H9 (cell line): ENCODE results near the gene PARL. TPM values are rescaled to one million over a fixed set of nuclear protein-coding genes. Genes with fewer than 3 reads are reported as not detected.

Experiments used
- DNase-seq: peaks from one replicate; pipeline ENCODE4 v3.0.0-alpha.2; 2017
- H2AFZ ChIP-seq: one replicate; pipeline ENCODE4 v1.6.1; 2013; ENCODE audit warnings: mild to moderate bottlenecking, low read length, control low read depth, moderate library complexity
- H2AK5ac ChIP-seq: 2 replicates; pipeline ENCODE4 v1.6.1; 2013; ENCODE audit warnings: low read length, control low read depth, mixed read lengths; ENCODE audit not compliant: insufficient read length
- H2BK120ac ChIP-seq: one replicate; pipeline ENCODE4 v1.6.1; 2013; ENCODE audit warnings: low read depth, mild to moderate bottlenecking, low read length, control low read depth, inconsistent platforms; ENCODE audit not compliant: poor library complexity, severe bottlenecking
- H2BK12ac ChIP-seq: 2 replicates; pipeline ENCODE4 v1.6.1; 2013; ENCODE audit warnings: low read length, control low read depth, mixed read lengths, low read depth; ENCODE audit not compliant: insufficient read length
- H2BK15ac ChIP-seq: 2 replicates; pipeline ENCODE4 v1.6.1; 2013; ENCODE audit warnings: low read depth, low read length, control low read depth
- H2BK20ac ChIP-seq: one replicate; pipeline ENCODE4 v1.6.1; 2013; ENCODE audit warnings: low read depth, mild to moderate bottlenecking, low read length, control low read depth, inconsistent platforms; ENCODE audit not compliant: poor library complexity, severe bottlenecking
- H2BK5ac ChIP-seq: 2 replicates; pipeline ENCODE4 v1.6.1; 2013; ENCODE audit warnings: low read length, control low read depth, mixed read lengths; ENCODE audit not compliant: insufficient read length
- H3K14ac ChIP-seq: 2 replicates; pipeline ENCODE4 v1.6.1; 2013; ENCODE audit warnings: low read length, control low read depth; ENCODE audit not compliant: insufficient read depth
- H3K18ac ChIP-seq: 2 replicates; pipeline ENCODE4 v1.6.1; 2013; ENCODE audit warnings: low read depth, mild to moderate bottlenecking, mixed read lengths, low read length, control low read depth; ENCODE audit not compliant: insufficient read length
- H3K23ac ChIP-seq: 2 replicates; pipeline ENCODE4 v1.6.1; 2013; ENCODE audit warnings: low read length, control low read depth, mixed read lengths, low read depth; ENCODE audit not compliant: insufficient read length
- H3K23me2 ChIP-seq: 2 replicates; pipeline ENCODE4 v1.6.1; 2013; ENCODE audit warnings: low read depth, mild to moderate bottlenecking, mixed read lengths, low read length, control low read depth; ENCODE audit not compliant: insufficient read length, poor library complexity, severe bottlenecking
- H3K27ac ChIP-seq: 2 replicates; pipeline ENCODE4 v1.5.1; 2013; ENCODE audit warnings: low read length, control low read depth, mixed read lengths, low read depth; ENCODE audit not compliant: insufficient read length
- H3K27me3 ChIP-seq: 2 replicates; pipeline ENCODE4 v1.6.1; 2013; ENCODE audit warnings: low read length, control low read depth, inconsistent platforms; ENCODE audit not compliant: insufficient read depth
- H3K4ac ChIP-seq: 2 replicates; pipeline ENCODE4 v1.6.1; 2013; ENCODE audit warnings: low read depth, mild to moderate bottlenecking, control low read depth, inconsistent platforms, low read length, moderate library complexity
- H3K4me1 ChIP-seq: 2 replicates; pipeline ENCODE4 v1.6.1; 2013; ENCODE audit warnings: low read length, control low read depth, inconsistent platforms; ENCODE audit not compliant: insufficient read depth
- H3K4me2 ChIP-seq: 2 replicates; pipeline ENCODE4 v1.6.1; 2013; ENCODE audit warnings: low read length, control low read depth, mixed read lengths; ENCODE audit not compliant: insufficient read length, insufficient read depth
- H3K56ac ChIP-seq: 2 replicates; pipeline ENCODE4 v1.6.1; 2013; ENCODE audit warnings: low read depth, mild to moderate bottlenecking, mixed read lengths, low read length, control low read depth; ENCODE audit not compliant: insufficient read length
- H3K79me1 ChIP-seq: 2 replicates; pipeline ENCODE4 v1.6.1; 2013; ENCODE audit warnings: low read depth, mild to moderate bottlenecking, moderate library complexity, low read length, control low read depth, inconsistent platforms; ENCODE audit not compliant: insufficient read depth, poor library complexity, severe bottlenecking
- H3K79me2 ChIP-seq: 2 replicates; pipeline ENCODE4 v1.6.1; 2013; ENCODE audit warnings: low read length, control low read depth, inconsistent platforms; ENCODE audit not compliant: insufficient read depth
- H3K9ac ChIP-seq: 2 replicates; pipeline ENCODE4 v1.6.1; 2013; ENCODE audit warnings: low read length, control low read depth, mixed read lengths; ENCODE audit not compliant: insufficient read length; ENCODE audit errors: extremely low read depth
- H3K9me3 ChIP-seq: one replicate; pipeline ENCODE4 v1.6.1; 2013; ENCODE audit warnings: low read depth, low read length, inconsistent platforms; ENCODE audit not compliant: control insufficient read depth
- H3T11ph ChIP-seq: one replicate; pipeline ENCODE4 v1.6.1; 2013; ENCODE audit warnings: mild to moderate bottlenecking, low read length, control low read depth, inconsistent platforms
- H4K20me1 ChIP-seq: one replicate; pipeline ENCODE4 v1.6.1; 2013; ENCODE audit not compliant: control insufficient read depth, insufficient read length, insufficient read depth
- H4K5ac ChIP-seq: 2 replicates; pipeline ENCODE4 v1.6.1; 2013; ENCODE audit warnings: low read depth, mild to moderate bottlenecking, mixed read lengths, low read length, control low read depth; ENCODE audit not compliant: insufficient read length
- H4K8ac ChIP-seq: replicated peaks from 2 replicates; pipeline ENCODE4 v1.6.1; 2013; ENCODE audit warnings: low read length, control low read depth, mixed read lengths, low read depth; ENCODE audit not compliant: insufficient read length
- H4K91ac ChIP-seq: 2 replicates; pipeline ENCODE4 v1.6.1; 2013; ENCODE audit warnings: low read depth, mild to moderate bottlenecking, moderate library complexity, mixed read lengths, low read length, control low read depth; ENCODE audit not compliant: insufficient read length
- H3K27ac Mint-ChIP-seq, 3 experiments: 2 replicates in 2 of 3; 3 replicates in 1 of 3; pipeline ENCODE4 v1.8.0; 2020 to 2021; ENCODE audit warnings: mixed read lengths in 3 of 3, mild to moderate bottlenecking in 1 of 3, moderate library complexity in 1 of 3
- H3K27me3 Mint-ChIP-seq: 2 replicates; pipeline ENCODE4 v1.8.0; 2021; ENCODE audit warnings: low read depth, mild to moderate bottlenecking, moderate library complexity, mixed read lengths
- H3K36me3 Mint-ChIP-seq, 3 experiments: 2 replicates in 2 of 3; 3 replicates in 1 of 3; pipeline ENCODE4 v1.8.0; 2020 to 2021; ENCODE audit warnings: low read depth in 3 of 3, mixed read lengths in 3 of 3; ENCODE audit not compliant: insufficient read depth in 1 of 3
- H3K4me1 Mint-ChIP-seq, 2 experiments: 2 replicates each; pipeline ENCODE4 v1.8.0; 2020; ENCODE audit warnings: mixed read lengths in 2 of 2
- H3K4me3 Mint-ChIP-seq, 2 experiments: 2 replicates in 1 of 2; 3 replicates in 1 of 2; pipeline ENCODE4 v1.8.0; 2020 to 2021; ENCODE audit warnings: mild to moderate bottlenecking in 2 of 2, mixed read lengths in 2 of 2, moderate library complexity in 1 of 2
- H3K9me3 Mint-ChIP-seq, 2 experiments: 2 replicates in 1 of 2; 3 replicates in 1 of 2; pipeline ENCODE4 v1.8.0; 2020; ENCODE audit warnings: mild to moderate bottlenecking in 2 of 2, mixed read lengths in 2 of 2, moderate library complexity in 1 of 2
- WGBS: extraction: QIAGEN DNeasy Blood & Tissue Kit; methylation state at CpG from one replicate; pipeline ENCODE4 v1.1.7; 2013; ENCODE audit warnings: missing lambda C conversion rate, low lambda C conversion rate, mixed read lengths; ENCODE audit not compliant: insufficient read length; ENCODE audit errors: extremely low coverage; 5-methylcytosine and 5-hydroxymethylcytosine counted together
- total RNA-seq: library from RNA; stranded (reverse); gene quantifications from 2 replicates; pipeline ENCODE4 v1.2.1, GENCODE V29; 2021
- TF ChIP-seq, protein P1 (sequence below): fragments of 200-600 bp; sonication (generic); conservative IDR thresholded peaks from 3 replicates; pipeline ENCODE4 v1.8.0; 2021; ENCODE audit warnings: antibody characterized with exemption, mild to moderate bottlenecking

The PARL gene
- total RNA-seq, 1 experiment from 2014 or later: 94.5 TPM

DNA sequence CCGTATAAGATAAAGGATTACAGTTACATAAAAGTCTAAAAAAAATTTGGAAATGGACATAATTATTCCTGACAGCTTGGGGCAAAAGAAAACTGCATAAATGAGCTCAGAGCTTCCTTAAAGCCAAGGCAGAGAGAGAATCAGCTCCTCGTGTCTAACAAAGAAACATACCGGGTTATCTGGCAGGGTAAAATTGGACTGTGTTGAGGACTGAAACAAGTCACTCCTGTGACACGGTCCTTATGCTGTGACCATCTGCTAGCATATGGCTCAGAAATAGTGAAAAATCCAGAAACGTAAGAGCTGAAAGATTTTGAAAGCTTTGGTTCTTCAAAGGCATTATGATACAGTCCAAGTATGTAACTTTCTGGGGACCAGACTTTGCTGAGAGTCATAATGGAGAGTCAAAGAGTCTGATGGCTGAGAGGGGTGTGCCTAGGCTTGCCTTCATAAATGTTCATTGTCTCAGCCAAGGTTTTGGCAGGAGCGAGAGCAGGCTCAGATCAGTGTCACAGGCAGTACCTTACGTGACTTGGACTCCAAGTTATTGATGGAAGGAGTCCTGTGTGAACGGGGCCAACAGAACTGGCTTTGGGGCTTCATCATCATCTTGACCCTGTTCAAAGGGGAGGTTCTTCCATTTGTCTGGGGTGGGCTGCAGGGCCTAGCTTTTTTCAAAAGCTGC, 71.8 kb downstream of the PARL start:
- Histone ChIP-seq H3K4me1 (no peaks in the 10 kb centered on the region), H2BK20ac (no peak overlapping the region), H4K20me1 (no peaks in the 10 kb centered on the region), H2BK12ac (no peak overlapping the region), H4K5ac (no peak overlapping the region), H3K79me1 (no peaks in the 10 kb centered on the region), H2AK5ac (no peak overlapping the region), H3K18ac (no peak overlapping the region), H3K23me2 (no peaks in the 10 kb centered on the region), H2BK15ac (no peak overlapping the region), H3K23ac (no peak overlapping the region), H3K9ac (no peak overlapping the region), H3K27ac (no peak overlapping the region), H3K79me2 (no peaks in the 10 kb centered on the region), H3K56ac (no peak overlapping the region), H3K27me3 (no peaks in the 10 kb centered on the region), H3K4me2 (no peak overlapping the region), H2BK5ac (no peak overlapping the region), H4K91ac (no peak overlapping the region), H3K9me3 (no peaks in the 10 kb centered on the region), H2AFZ (no peak overlapping the region), H2BK120ac (no peak overlapping the region), H3K4ac (no peak overlapping the region), H4K8ac (no peak overlapping the region), H3T11ph (no peak overlapping the region), H3K14ac (no peak overlapping the region)
- no peaks in the 10 kb centered on the region for H3K9me3 Mint-ChIP-seq
- WGBS: no CpG with 5 or more reads among the region's 8 CpGs
- 0 out of 4 replicates have a peak, but pooled peaks cover 0 to 1% of the 10 kb centered on the region in 2 experiments for H3K4me1 Mint-ChIP-seq
- TF ChIP-seq, protein P1, sequence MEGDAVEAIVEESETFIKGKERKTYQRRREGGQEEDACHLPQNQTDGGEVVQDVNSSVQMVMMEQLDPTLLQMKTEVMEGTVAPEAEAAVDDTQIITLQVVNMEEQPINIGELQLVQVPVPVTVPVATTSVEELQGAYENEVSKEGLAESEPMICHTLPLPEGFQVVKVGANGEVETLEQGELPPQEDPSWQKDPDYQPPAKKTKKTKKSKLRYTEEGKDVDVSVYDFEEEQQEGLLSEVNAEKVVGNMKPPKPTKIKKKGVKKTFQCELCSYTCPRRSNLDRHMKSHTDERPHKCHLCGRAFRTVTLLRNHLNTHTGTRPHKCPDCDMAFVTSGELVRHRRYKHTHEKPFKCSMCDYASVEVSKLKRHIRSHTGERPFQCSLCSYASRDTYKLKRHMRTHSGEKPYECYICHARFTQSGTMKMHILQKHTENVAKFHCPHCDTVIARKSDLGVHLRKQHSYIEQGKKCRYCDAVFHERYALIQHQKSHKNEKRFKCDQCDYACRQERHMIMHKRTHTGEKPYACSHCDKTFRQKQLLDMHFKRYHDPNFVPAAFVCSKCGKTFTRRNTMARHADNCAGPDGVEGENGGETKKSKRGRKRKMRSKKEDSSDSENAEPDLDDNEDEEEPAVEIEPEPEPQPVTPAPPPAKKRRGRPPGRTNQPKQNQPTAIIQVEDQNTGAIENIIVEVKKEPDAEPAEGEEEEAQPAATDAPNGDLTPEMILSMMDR: no peak
- H3K36me3 Mint-ChIP-seq: peaks cover 19 to 76% (median 63%) of the 10 kb centered on the region in 3 experiments; a peak in 6 of 7 replicates
- peak overlapping the region in 2 of 3 experiments; percentile 50 to 89; a peak in 4 of 7 replicates for H3K27ac Mint-ChIP-seq
- DNase-seq: no peak
- H3K4me3 Mint-ChIP-seq: no peak overlapping the region
- H3K27me3 Mint-ChIP-seq: no peaks in the 10 kb centered on the region; the same call in none of the 2 replicates
